BE2C (cell line): ENCODE data around the gene SPTBN4.

Source experiments
- DNase-seq: peaks from one replicate; pipeline ENCODE4 v3.0.0-alpha.2; 2020
- H3K27me3 ChIP-seq: fragments of 250-450 bp; sonication (Bioruptor Pico); 2 replicates; pipeline ENCODE4 v1.5.1; 2020; ENCODE audit warnings: mild to moderate bottlenecking
- H3K36me3 ChIP-seq: fragments of 250-450 bp; sonication (Bioruptor Pico); 2 replicates; pipeline ENCODE4 v1.5.1; 2020; ENCODE audit warnings: mild to moderate bottlenecking
- H3K4me1 ChIP-seq: fragments of 250-450 bp; sonication (Bioruptor Pico); 2 replicates; pipeline ENCODE4 v1.5.1; 2020
- H3K4me3 ChIP-seq: 2 replicates; pipeline ENCODE4 v1.5.1; 2011; ENCODE audit warnings: low read depth, low read length
- H3K9me3 ChIP-seq: fragments of 250-450 bp; sonication (Bioruptor Pico); 2 replicates; pipeline ENCODE4 v1.5.1; 2020
- CTCF ChIP-seq: IDR thresholded peaks from 2 replicates; pipeline ENCODE4 v1.5.1; 2012; ENCODE audit warnings: mild to moderate bottlenecking, low read depth, low read length

The SPTBN4 gene

GRCh38 chr19:40567040-40567749 lies 100.4 kb downstream of the SPTBN4 start:
- Histone ChIP-seq H3K4me3 (no peak overlapping the region), H3K36me3 (no peaks in the 10 kb centered on the region), H3K4me1 (peaks cover 7% of the 10 kb centered on the region), H3K27me3 (peaks cover 16% of the 10 kb centered on the region), H3K9me3 (no peaks in the 10 kb centered on the region)
- TF ChIP-seq CTCF = no peak
- DNase-seq = no peak

GRCh38 chr19:40567750-40568494 lies 101.1 kb downstream of the SPTBN4 start:
- Histone ChIP-seq H3K27me3 (peaks cover 16% of the 10 kb centered on the region), H3K4me1 (peaks cover 7% of the 10 kb centered on the region), H3K36me3 (no peaks in the 10 kb centered on the region), H3K9me3 (no peaks in the 10 kb centered on the region), H3K4me3 (no peak overlapping the region)
- no peak for DNase-seq
- TF ChIP-seq CTCF = no peak

GRCh38 chr19:40570313-40571004 lies 103.7 kb downstream of the SPTBN4 start:
- Histone ChIP-seq H3K27me3 (peaks cover 16% of the 10 kb centered on the region), H3K4me1 (peaks cover 7% of the 10 kb centered on the region), H3K36me3 (no peaks in the 10 kb centered on the region), H3K9me3 (no peaks in the 10 kb centered on the region), H3K4me3 (peak overlapping the region; percentile 47)
- TF ChIP-seq CTCF = no peak
- DNase-seq = peak; percentile 100

- Histone ChIP-seq H3K4me1 (peaks cover 7% of the 10 kb centered on the region), H3K27me3 (peaks cover 16% of the 10 kb centered on the region), H3K9me3 (no peaks in the 10 kb centered on the region), H3K36me3 (no peaks in the 10 kb centered on the region), H3K4me3 (peak overlapping the region; percentile 25; the same call in 1 of the 2 replicates)
- TF ChIP-seq CTCF = no peak
- DNase-seq = no peak
Observed at GRCh38 chr19:40571005-40571318, 104.2 kb downstream of the SPTBN4 start.

- Histone ChIP-seq H3K9me3 (no peaks in the 10 kb centered on the region), H3K4me3 (no peak overlapping the region), H3K27me3 (peaks cover 16% of the 10 kb centered on the region), H3K36me3 (no peaks in the 10 kb centered on the region), H3K4me1 (peaks cover 7% of the 10 kb centered on the region)
- DNase-seq = no peak
- no peak for TF ChIP-seq CTCF
Observed at GRCh38 chr19:40571831-40572495, 105.2 kb downstream of the SPTBN4 start.
